Upper lobe of left lung (tissue), 4 donors: ENCODE results near the gene AURKAIP1.

Source experiments
- CTCF ChIP-seq, 6 experiments: fragments of 450-650 bp in 4 of 6; fragments of 200-600 bp in 2 of 6; sonication (generic) in 2 of 6; IDR thresholded peaks; one replicate each; pipeline ENCODE4 v1.5.1; 2016 to 2019; ENCODE audit warnings: antibody characterized with exemption in 6 of 6
- POLR2A ChIP-seq, 4 donors: fragments of 450-650 bp; IDR thresholded peaks; one replicate each; pipeline ENCODE4 v1.5.1; 2016 to 2017; ENCODE audit warnings: antibody characterized with exemption in 4 of 4, mild to moderate bottlenecking in 2 of 4
- POLR2AphosphoS5 ChIP-seq, 2 donors: sonication (generic); formaldehyde crosslinking; IDR thresholded peaks; one replicate each; pipeline ENCODE4 v1.5.1; 2017; ENCODE audit warnings: antibody characterized with exemption in 2 of 2

GRCh38 chr1:1411626-1412025 lies 36.6 kb upstream of the AURKAIP1 start:
- TF ChIP-seq POLR2AphosphoS5 (IDR thresholded peaks at IDR 0.05) (no peak), CTCF (IDR thresholded peaks at IDR 0.05) (no peak), POLR2A (IDR thresholded peaks at IDR 0.05) (no peak)
